ENCODE data around the gene DTD2. TPM values are rescaled to one million over a fixed set of nuclear protein-coding genes. Genes with fewer than 3 reads are reported as not detected.

The DTD2 gene
- total and polyA plus RNA-seq, 9 of the 15 experiments (the other 6 are each of a cell fraction or from before 2014, with no cell fraction given) = 3.8 to 24.1 (median 15.2) TPM

DNA sequence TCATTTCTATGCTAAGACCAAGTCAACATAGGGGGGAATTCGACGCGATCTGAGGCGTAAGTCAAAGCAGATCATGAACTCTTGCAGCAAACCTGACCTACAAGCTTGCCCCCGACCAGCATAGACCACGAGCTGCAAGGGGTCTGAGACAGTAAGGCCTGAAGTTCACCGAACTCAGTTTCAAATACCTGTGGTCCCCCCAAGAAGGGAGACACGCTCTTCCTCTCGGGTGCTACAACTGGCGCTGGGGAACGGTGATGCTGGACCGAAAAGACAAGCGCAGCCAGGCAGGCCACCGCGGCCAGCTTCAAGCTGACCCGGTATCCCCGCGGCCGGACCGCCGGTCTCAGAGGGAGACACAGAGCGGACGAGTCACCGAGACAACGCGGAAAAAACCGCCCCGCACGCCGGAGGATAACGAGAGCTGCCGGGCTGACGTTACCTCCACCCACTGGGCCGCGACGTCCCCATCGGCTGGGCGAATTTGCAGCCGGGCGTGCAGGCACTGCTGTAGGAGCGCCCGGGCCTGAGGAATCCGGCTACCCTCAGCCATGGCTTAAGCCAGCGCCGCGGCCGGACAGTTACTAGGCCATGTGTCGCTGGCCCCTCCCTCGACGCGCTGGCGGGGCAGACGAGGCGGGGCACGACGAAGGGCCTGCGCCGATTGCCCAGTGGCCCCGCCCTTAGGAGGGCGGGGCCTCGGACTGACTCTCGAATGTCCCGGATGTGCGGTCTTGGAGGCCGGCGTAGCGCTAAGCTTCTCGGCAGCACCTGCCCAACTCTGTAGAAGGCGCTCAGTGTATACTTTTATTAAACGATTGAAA is at the start of gene DTD2 (continued):
- TF ChIP-seq, protein P1, sequence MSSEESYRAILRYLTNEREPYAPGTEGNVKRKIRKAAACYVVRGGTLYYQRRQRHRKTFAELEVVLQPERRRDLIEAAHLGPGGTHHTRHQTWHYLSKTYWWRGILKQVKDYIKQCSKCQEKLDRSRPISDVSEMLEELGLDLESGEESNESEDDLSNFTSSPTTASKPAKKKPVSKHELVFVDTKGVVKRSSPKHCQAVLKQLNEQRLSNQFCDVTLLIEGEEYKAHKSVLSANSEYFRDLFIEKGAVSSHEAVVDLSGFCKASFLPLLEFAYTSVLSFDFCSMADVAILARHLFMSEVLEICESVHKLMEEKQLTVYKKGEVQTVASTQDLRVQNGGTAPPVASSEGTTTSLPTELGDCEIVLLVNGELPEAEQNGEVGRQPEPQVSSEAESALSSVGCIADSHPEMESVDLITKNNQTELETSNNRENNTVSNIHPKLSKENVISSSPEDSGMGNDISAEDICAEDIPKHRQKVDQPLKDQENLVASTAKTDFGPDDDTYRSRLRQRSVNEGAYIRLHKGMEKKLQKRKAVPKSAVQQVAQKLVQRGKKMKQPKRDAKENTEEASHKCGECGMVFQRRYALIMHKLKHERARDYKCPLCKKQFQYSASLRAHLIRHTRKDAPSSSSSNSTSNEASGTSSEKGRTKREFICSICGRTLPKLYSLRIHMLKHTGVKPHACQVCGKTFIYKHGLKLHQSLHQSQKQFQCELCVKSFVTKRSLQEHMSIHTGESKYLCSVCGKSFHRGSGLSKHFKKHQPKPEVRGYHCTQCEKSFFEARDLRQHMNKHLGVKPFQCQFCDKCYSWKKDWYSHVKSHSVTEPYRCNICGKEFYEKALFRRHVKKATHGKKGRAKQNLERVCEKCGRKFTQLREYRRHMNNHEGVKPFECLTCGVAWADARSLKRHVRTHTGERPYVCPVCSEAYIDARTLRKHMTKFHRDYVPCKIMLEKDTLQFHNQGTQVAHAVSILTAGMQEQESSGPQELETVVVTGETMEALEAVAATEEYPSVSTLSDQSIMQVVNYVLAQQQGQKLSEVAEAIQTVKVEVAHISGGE (CRISPR knock-in tag; IDR thresholded peaks at IDR 0.05) = 0 out of 6 replicates have a peak, but pooled peaks of 1 of the 3 experiments have one; percentile 50
- TF ChIP-seq POLR2H (tag; IDR thresholded peaks at IDR 0.05; ENCODE audit: low read depth) (peak; percentile 78), ZNF24 (IDR thresholded peaks at IDR 0.05) (no peak), CCNT2 (IDR thresholded peaks at IDR 0.05; ENCODE audit: borderline replicate concordance, extremely low read depth, insufficient read length, low read depth, low read length) (peak; percentile 83), TBP (optimal IDR thresholded peaks at IDR 0.05; ENCODE audit: low read depth, low read length) (peak; percentile 72), RNF2 (IDR thresholded peaks at IDR 0.05) (peak; percentile 41; the same call in 1 of the 2 replicates)
- TF ChIP-seq, protein P2, sequence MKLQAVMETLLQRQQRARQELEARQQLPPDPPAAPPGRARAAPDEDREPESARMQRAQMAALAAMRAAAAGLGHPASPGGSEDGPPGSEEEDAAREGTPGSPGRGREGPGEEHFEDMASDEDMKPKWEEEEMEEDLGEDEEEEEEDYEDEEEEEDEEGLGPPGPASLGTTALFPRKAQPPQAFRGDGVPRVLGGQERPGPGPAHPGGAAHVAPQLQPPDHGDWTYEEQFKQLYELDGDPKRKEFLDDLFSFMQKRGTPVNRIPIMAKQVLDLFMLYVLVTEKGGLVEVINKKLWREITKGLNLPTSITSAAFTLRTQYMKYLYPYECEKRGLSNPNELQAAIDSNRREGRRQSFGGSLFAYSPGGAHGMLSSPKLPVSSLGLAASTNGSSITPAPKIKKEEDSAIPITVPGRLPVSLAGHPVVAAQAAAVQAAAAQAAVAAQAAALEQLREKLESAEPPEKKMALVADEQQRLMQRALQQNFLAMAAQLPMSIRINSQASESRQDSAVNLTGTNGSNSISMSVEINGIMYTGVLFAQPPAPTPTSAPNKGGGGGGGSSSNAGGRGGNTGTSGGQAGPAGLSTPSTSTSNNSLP (IDR thresholded peaks at IDR 0.05; ENCODE audit: borderline replicate concordance, low read depth, low read length) = no peak
